Neuronal stem cell (in vitro differentiated cells): ENCODE results near the gene ECSCR.

Experiments
- DNase-seq: peaks from one replicate; pipeline ENCODE4 v3.0.0-alpha.2; 2013; ENCODE audit warnings: low spot score
- H2AFZ ChIP-seq: one replicate; pipeline ENCODE4 v1.6.1; 2013; ENCODE audit warnings: mild to moderate bottlenecking, low read length, inconsistent platforms
- H2AK5ac ChIP-seq: 2 replicates; pipeline ENCODE4 v1.6.1; 2013; ENCODE audit warnings: low read depth, mild to moderate bottlenecking, inconsistent platforms, low read length, moderate library complexity, mixed read lengths
- H2BK120ac ChIP-seq: 2 replicates; pipeline ENCODE4 v1.6.1; 2013; ENCODE audit warnings: low read depth, mild to moderate bottlenecking, inconsistent platforms, low read length, moderate library complexity, mixed read lengths
- H2BK12ac ChIP-seq: one replicate; pipeline ENCODE4 v1.6.1; 2013; ENCODE audit warnings: low read length, inconsistent platforms
- H2BK15ac ChIP-seq: 2 replicates; pipeline ENCODE4 v1.6.1; 2013; ENCODE audit warnings: mild to moderate bottlenecking, low read length, inconsistent platforms, mixed read lengths
- H2BK5ac ChIP-seq: one replicate; pipeline ENCODE4 v1.6.1; 2013; ENCODE audit warnings: inconsistent platforms, mild to moderate bottlenecking, low read length, moderate library complexity
- H3K14ac ChIP-seq: one replicate; pipeline ENCODE4 v1.6.1; 2013; ENCODE audit warnings: low read length, inconsistent platforms
- H3K18ac ChIP-seq: 2 replicates; pipeline ENCODE4 v1.6.1; 2013; ENCODE audit warnings: low read length, inconsistent platforms
- H3K23ac ChIP-seq: 2 replicates; pipeline ENCODE4 v1.6.1; 2013; ENCODE audit warnings: low read depth, mild to moderate bottlenecking, mixed read lengths, low read length, inconsistent platforms; ENCODE audit not compliant: poor library complexity
- H3K27ac ChIP-seq: replicated peaks from 3 replicates; pipeline ENCODE4 v1.5.1; 2013; ENCODE audit warnings: low read length, inconsistent platforms
- H3K27me3 ChIP-seq, 3 experiments: 2 replicates each; pipeline ENCODE4 v1.6.1; 2013; ENCODE audit warnings: low read length in 3 of 3, mild to moderate bottlenecking in 2 of 3, inconsistent platforms in 1 of 3, low read depth in 1 of 3, mixed read lengths in 1 of 3, moderate library complexity in 1 of 3; ENCODE audit not compliant: control insufficient read depth in 3 of 3, insufficient read depth in 3 of 3
- H3K36me3 ChIP-seq, 2 donors: replicated peaks in 1 of 2; 2 replicates each; pipeline ENCODE4 v1.6.1; 2013; ENCODE audit warnings: low read length in 2 of 2; ENCODE audit not compliant: control insufficient read depth in 2 of 2, insufficient read depth in 2 of 2
- H3K4ac ChIP-seq: 2 replicates; pipeline ENCODE4 v1.6.1; 2013; ENCODE audit warnings: inconsistent platforms, mild to moderate bottlenecking, low read length, moderate library complexity
- H3K4me1 ChIP-seq, 2 donors: 1 replicate in 1 of 2; 2 replicates in 1 of 2; pipeline ENCODE4 v1.6.1; 2013; ENCODE audit warnings: low read length in 2 of 2, low read depth in 1 of 2; ENCODE audit not compliant: control insufficient read depth in 2 of 2, insufficient read depth in 1 of 2
- H3K4me2 ChIP-seq: one replicate; pipeline ENCODE4 v1.6.1; 2013; ENCODE audit warnings: mild to moderate bottlenecking, low read length, inconsistent platforms; ENCODE audit not compliant: insufficient read depth, poor library complexity, severe bottlenecking
- H3K4me3 ChIP-seq, 2 donors: 2 replicates each; pipeline ENCODE4 v1.5.1; 2013; ENCODE audit warnings: low read length in 2 of 2, mild to moderate bottlenecking in 2 of 2, inconsistent platforms in 1 of 2, moderate library complexity in 1 of 2
- H3K79me1 ChIP-seq: one replicate; pipeline ENCODE4 v1.6.1; 2013; ENCODE audit warnings: low read depth, mild to moderate bottlenecking, inconsistent platforms, low read length, moderate library complexity
- H3K9ac ChIP-seq: one replicate; pipeline ENCODE4 v1.6.1; 2013; ENCODE audit warnings: mild to moderate bottlenecking, low read depth, low read length, inconsistent platforms; ENCODE audit not compliant: poor library complexity
- H3K9me3 ChIP-seq, 2 donors: replicated peaks in 1 of 2; 2 replicates each; pipeline versions ENCODE3 to v1.6.1; 2013; ENCODE audit warnings: low read length in 2 of 2, mild to moderate bottlenecking in 2 of 2, inconsistent platforms in 1 of 2, low read depth in 1 of 2, mixed read lengths in 1 of 2, moderate library complexity in 1 of 2; ENCODE audit not compliant: control insufficient read depth in 2 of 2, insufficient read depth in 1 of 2
- H4K8ac ChIP-seq: one replicate; pipeline ENCODE4 v1.6.1; 2013; ENCODE audit warnings: low read depth, mild to moderate bottlenecking, inconsistent platforms, low read length, moderate library complexity
- H4K91ac ChIP-seq: one replicate; pipeline ENCODE4 v1.6.1; 2013; ENCODE audit warnings: low read length, low read depth, mild to moderate bottlenecking, inconsistent platforms; ENCODE audit not compliant: poor library complexity
- WGBS, 2 donors: extraction: QIAGEN DNeasy Blood & Tissue Kit; methylation state at CpG; one replicate each; pipeline ENCODE4 v1.1.7; 2013; ENCODE audit warnings: missing lambda C conversion rate in 2 of 2, mixed read lengths in 1 of 2; ENCODE audit not compliant: insufficient read length in 2 of 2, insufficient replicate concordance in 1 of 2; ENCODE audit errors: extremely low coverage in 2 of 2; 5-methylcytosine and 5-hydroxymethylcytosine counted together

ECSCR gene

DNA sequence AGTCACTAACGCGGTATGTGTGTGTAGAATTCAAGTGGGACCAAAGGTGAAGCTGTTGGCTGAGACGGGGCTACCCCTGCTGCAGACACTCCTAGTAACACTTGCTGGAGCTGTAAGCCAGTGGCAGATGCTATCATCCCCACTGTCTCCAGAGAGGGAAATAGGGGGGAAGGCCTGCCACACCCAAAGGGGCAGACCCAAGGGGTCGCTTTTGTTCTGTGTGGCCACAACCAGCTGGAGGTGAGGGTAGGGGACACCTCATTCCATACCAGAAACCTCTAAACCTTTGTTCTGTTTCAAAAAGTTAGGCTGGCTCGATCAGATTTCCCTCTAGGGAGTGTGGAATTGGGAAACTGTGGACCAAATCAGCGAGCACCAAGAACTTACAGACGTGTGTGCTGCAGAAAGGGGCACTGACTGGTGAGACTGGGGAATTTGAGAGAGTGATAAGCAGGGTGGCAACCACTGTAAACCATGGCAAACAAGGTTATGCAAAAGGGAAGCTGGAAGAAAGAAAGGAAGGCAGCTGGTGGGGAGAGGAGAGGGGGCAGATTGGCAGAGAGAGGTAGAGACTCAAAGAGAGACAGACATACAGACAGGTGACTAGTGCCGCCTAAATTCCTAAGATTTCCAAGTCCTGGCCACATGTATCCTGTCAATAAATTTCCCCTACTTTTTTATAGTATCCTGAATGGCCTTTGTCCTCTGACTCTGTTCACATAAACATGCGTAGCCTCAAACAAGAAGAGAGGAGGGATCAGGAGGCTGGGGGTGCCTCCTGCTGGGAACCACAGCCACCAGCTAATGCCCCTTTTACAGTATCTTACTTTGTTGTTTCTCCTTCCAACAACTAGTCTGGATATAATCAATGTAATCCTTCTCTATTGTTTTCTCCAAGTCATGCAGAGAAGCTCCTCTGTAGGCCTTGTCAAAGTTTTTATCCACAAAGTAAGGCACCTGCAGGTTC lies 43.0 kb downstream of the ECSCR start:
- H3K4ac ChIP-seq, result no peak overlapping the region
- DNase-seq, result no peak
- no peak overlapping the region for H3K4me2 ChIP-seq
- H2AFZ ChIP-seq, result no peak overlapping the region
- H3K79me1 ChIP-seq, result no peaks in the 10 kb centered on the region
- H3K18ac ChIP-seq, result no peak overlapping the region
- H3K23ac ChIP-seq, result no peak overlapping the region
- peaks cover 0 to 5% of the 10 kb centered on the region in 2 donors for H3K4me1 ChIP-seq
- H3K27me3 ChIP-seq, result no peaks in the 10 kb centered on the region
- peaks cover 17 to 85% of the 10 kb centered on the region in 2 donors for H3K36me3 ChIP-seq
- H2BK5ac ChIP-seq, result no peak overlapping the region
- no peak overlapping the region for H2AK5ac ChIP-seq
- H3K14ac ChIP-seq, result no peak overlapping the region
- H4K8ac ChIP-seq, result no peak overlapping the region
- H2BK120ac ChIP-seq, result no peak overlapping the region
- no peaks in the 10 kb centered on the region for H3K9me3 ChIP-seq
- H2BK12ac ChIP-seq, result no peak overlapping the region
- H2BK15ac ChIP-seq, result no peak overlapping the region
- no peak overlapping the region for H3K27ac ChIP-seq
- H4K91ac ChIP-seq, result no peak overlapping the region
- no peak overlapping the region for H3K9ac ChIP-seq
- no CpG with 5 or more reads among the region's 9 CpGs for WGBS, 2 donors
- H3K4me3 ChIP-seq, result no peak overlapping the region

GRCh38 chr5:139418793-139419192 lies 43.8 kb downstream of the ECSCR start:
- H3K18ac ChIP-seq, result no peak overlapping the region
- H3K14ac ChIP-seq, result no peak overlapping the region
- no peak overlapping the region for H3K23ac ChIP-seq
- H3K4me2 ChIP-seq, result no peak overlapping the region
- H3K4ac ChIP-seq, result no peak overlapping the region
- no peak overlapping the region for H3K9ac ChIP-seq
- H3K27ac ChIP-seq, result no peak overlapping the region
- DNase-seq, result no peak
- no CpG with 5 or more reads among the region's 1 CpG for WGBS, 2 donors
- H2BK5ac ChIP-seq, result no peak overlapping the region
- peaks cover 15 to 85% of the 10 kb centered on the region in 2 donors for H3K36me3 ChIP-seq
- no peak overlapping the region for H4K8ac ChIP-seq
- no peaks in the 10 kb centered on the region for H3K9me3 ChIP-seq
- no peak overlapping the region for H2AFZ ChIP-seq
- H2BK120ac ChIP-seq, result no peak overlapping the region
- no peak overlapping the region for H4K91ac ChIP-seq
- no peak overlapping the region for H2BK12ac ChIP-seq
- H3K79me1 ChIP-seq, result no peaks in the 10 kb centered on the region
- H2AK5ac ChIP-seq, result no peak overlapping the region
- H3K27me3 ChIP-seq, result no peaks in the 10 kb centered on the region
- H3K4me3 ChIP-seq, result no peak overlapping the region
- H2BK15ac ChIP-seq, result no peak overlapping the region
- peaks cover 0 to 5% of the 10 kb centered on the region in 2 donors for H3K4me1 ChIP-seq

- no peak overlapping the region for H3K14ac ChIP-seq
- no peak overlapping the region for H3K4me3 ChIP-seq
- H2BK12ac ChIP-seq, result no peak overlapping the region
- no peak overlapping the region for H4K8ac ChIP-seq
- H4K91ac ChIP-seq, result no peak overlapping the region
- WGBS, 2 donors, result no CpG with 5 or more reads among the region's 4 CpGs
- no peak overlapping the region for H3K4ac ChIP-seq
- no peak overlapping the region for H3K9ac ChIP-seq
- no peak overlapping the region for H2BK5ac ChIP-seq
- H3K23ac ChIP-seq, result no peak overlapping the region
- H3K36me3 ChIP-seq, result peaks cover 20 to 87% of the 10 kb centered on the region in 2 donors
- no peaks in the 10 kb centered on the region for H3K79me1 ChIP-seq
- H3K9me3 ChIP-seq, result no peaks in the 10 kb centered on the region
- no peak overlapping the region for H2BK15ac ChIP-seq
- DNase-seq, result no peak
- no peak overlapping the region for H3K18ac ChIP-seq
- H3K27me3 ChIP-seq, result no peaks in the 10 kb centered on the region
- H3K4me1 ChIP-seq, result peaks cover 0 to 5% of the 10 kb centered on the region in 2 donors
- no peak overlapping the region for H2AK5ac ChIP-seq
- no peak overlapping the region for H2BK120ac ChIP-seq
- no peak overlapping the region for H2AFZ ChIP-seq
- no peak overlapping the region for H3K27ac ChIP-seq
- no peak overlapping the region for H3K4me2 ChIP-seq
Observed at GRCh38 chr5:139417214-139417613, 45.3 kb downstream of the ECSCR start.

- Histone ChIP-seq H3K9me3 (no peaks in the 10 kb centered on the region), H2BK120ac (no peak overlapping the region), H2AK5ac (no peak overlapping the region), H3K9ac (no peak overlapping the region), H3K23ac (no peak overlapping the region), H3K4me3 (no peak overlapping the region), H2BK5ac (no peak overlapping the region), H3K27me3 (no peaks in the 10 kb centered on the region), H2AFZ (no peak overlapping the region), H3K4me2 (no peak overlapping the region), H3K18ac (no peak overlapping the region), H3K79me1 (no peaks in the 10 kb centered on the region), H3K4me1 (peaks cover 0 to 5% of the 10 kb centered on the region in 2 donors), H3K4ac (no peak overlapping the region), H3K14ac (no peak overlapping the region), H3K36me3 (peaks cover 20 to 86% of the 10 kb centered on the region in 2 donors), H4K91ac (no peak overlapping the region), H4K8ac (no peak overlapping the region), H2BK15ac (no peak overlapping the region), H3K27ac (no peak overlapping the region), H2BK12ac (no peak overlapping the region)
- no peak for DNase-seq
- WGBS, 2 donors, result no CpG with 5 or more reads among the region's 9 CpGs
Observed at GRCh38 chr5:139416651-139417050, 45.9 kb downstream of the ECSCR start.
